NCI-H774 (cell line): ENCODE results near the gene DDN.

Experiments
- DNase-seq: peaks from one replicate; lab custom pipeline; 2025; lab: John Stamatoyannopoulos, UW

Gene DDN

GRCh38 chr12:48999371-49000131, at the start of gene DDN:
Gene DDN, minus strand, starts transcription at chr12:48999375. Its CDS starts 88 bp downstream, at chr12:48999287.
- DNase-seq, result no peak

DNA sequence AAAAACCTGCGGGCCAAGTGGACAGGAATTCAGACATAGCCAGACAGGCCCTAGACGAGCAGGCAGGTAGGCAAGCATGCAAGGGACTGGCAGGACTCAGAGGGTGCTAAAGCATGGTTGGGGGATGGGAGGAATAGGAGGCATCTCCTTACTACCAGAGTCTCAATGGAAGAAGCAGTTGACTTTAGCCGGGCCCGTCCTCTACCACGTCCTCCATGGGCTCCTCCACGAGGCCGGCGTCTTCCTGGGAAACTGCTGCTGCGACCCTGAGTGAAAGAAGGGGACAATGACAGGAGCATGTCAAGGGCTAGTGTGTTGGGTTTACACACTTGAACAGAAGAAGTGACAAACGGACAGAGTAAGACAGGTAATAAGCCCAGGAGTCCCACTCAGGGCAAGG, 49.8 kb upstream of the DDN start:
- no peak for DNase-seq

DNA sequence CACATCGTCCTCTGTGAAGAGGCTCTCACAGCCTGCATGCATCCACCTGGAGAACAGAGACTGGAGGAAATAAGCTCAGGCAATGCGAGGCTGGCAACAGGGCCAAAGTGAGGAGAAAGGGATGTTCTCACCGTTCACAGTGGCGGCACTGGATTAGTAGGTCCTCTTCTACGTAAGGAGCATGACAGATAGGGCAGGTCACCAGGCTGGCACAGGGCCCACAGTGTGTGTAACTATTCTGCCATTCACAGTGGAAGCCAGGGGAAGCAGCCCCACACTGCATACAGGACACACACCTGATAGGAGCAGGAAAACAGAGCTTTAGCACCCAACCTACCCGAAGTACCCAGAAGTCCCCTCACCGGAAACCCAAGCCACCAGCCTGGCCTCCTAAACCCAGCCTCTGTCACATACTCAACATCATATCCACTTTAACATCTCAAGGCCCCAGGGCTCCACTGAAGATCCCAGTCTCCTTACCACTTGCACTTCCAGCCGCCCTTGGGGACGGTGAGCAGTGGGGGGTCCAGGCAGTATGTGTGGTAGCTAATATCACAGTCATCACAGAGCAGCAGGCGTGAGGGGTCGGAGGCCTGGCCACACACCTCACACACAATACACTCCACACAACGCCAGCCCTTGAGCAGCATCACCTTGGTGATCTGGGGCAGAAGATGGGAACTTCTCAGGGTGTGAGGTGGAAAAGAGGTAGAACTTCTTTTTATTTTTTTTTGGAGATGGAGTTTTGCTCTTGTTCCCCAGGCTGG, 47.1 kb upstream of the DDN start:
- no peak for DNase-seq

DNA sequence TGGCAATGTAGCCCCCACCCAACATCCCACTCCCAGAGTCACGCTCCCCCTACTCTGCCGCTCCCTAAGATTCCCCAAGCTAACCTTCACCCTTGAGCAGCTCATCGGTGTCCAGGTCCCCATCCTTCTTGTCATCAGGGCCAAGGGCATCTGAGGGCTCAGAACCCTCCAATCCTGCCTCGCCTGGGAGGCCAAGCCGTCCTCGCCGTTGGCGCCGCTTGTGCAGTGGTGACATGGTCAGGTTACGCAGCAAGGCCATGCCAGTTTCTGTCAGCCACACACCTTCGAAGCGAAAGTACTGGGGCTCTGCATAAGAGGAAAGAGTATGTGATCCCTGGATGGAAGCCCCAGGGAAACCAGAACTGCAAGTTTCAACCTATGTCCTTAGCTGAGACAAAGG, 45.5 kb upstream of the DDN start:
- no peak for DNase-seq

GRCh38 chr12:49043856-49044258, 44.7 kb upstream of the DDN start:
- DNase-seq, result no peak

GRCh38 chr12:49043241-49043640, 44.1 kb upstream of the DDN start:
- no peak for DNase-seq

DNA sequence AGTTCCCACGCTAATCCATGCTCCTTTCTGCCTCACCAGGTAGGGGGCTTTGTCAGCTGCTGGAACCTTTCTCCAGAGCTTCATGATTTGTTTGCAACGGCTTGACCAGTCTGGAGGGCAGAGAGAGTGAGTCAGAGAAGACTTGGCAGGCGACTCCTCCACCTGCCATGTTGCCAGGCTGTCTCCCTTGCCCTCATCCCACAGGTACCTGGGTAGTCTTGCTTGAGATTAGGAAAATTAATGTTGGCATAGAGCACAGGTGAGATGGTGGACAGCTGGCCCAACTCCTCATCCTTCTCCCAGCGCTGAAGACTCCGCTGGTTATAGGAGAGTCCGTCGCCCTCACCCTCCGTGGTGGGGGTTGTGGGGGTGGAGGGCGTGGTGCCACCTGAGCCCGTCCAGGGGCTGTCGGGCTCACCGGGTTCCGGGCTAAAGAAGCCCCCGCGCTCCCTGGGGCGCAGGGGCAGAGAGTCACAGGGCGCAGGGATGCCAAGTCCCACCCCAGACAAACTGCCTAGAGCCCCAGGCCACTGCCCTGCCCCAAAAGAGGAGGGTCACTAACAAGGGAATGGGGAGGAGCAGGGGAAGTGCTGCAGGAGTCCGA, 42.8 kb upstream of the DDN start:
- DNase-seq, result no peak

DNA sequence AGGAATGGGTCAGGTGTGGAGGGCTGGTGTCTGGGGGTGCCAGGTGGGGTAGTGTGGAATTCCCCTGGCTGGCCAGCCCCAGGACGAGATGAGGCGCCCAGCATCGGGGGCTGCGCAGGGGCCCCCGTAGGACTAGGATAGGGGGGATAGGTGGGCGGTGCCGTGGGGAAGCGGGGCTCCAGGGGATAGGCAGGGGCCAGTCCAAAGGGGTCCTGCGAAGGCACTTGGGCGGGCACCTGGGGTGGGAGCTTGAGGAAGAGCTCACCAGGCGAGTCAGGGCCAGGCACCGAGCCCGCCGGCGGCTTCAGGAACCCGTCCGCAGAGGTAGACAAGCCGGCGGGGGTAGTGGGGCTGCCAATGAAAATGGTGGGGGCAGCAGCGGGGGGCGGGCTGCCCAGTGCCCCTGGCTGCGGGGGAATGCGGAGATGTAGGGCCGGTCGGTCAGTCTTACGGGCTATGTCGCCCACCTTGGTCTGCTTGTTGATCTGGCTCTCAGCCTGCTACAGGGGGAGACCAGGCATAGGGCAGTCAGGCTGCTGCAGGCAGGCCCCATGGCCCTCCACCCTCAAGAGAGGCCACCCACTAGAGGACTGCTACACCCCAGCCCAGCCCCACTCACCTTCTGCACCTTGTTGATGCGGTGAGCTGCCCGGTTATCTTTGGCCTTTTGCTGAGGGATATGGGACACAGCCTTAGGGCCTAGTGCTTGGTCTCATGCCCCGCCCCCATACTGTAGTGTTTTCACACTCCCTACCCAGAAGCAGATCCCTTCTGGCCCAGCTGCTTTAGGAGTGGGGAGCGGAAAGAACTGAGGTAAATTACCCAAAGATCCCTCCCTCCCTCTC, 42.1 kb upstream of the DDN start:
- DNase-seq, result no peak

DNA sequence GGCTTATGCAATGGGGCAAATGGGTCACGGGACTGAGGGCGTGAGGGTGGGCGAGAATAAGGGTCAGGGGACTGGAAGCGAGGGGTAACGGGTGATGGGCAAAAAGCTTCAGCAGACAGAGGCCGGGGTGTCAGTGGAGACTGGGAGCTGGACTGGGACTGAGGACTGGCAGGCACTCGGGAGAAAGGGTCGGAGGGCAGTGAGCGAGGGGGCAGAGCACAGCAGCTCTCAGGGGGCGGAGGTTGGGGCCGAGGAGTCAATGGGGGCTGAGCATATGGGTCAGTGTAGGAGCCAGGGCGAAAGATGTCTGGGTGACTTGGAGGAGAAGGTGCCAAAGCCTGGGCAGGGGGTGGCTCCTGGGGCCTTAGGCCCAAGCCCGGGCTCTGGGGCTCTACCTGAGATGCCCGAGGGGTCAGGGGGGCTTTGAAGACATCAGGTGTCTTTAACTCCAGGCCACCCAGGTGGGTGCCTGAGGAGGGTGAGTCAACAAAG, 41.2 kb upstream of the DDN start:
- DNase-seq, result no peak

DNA sequence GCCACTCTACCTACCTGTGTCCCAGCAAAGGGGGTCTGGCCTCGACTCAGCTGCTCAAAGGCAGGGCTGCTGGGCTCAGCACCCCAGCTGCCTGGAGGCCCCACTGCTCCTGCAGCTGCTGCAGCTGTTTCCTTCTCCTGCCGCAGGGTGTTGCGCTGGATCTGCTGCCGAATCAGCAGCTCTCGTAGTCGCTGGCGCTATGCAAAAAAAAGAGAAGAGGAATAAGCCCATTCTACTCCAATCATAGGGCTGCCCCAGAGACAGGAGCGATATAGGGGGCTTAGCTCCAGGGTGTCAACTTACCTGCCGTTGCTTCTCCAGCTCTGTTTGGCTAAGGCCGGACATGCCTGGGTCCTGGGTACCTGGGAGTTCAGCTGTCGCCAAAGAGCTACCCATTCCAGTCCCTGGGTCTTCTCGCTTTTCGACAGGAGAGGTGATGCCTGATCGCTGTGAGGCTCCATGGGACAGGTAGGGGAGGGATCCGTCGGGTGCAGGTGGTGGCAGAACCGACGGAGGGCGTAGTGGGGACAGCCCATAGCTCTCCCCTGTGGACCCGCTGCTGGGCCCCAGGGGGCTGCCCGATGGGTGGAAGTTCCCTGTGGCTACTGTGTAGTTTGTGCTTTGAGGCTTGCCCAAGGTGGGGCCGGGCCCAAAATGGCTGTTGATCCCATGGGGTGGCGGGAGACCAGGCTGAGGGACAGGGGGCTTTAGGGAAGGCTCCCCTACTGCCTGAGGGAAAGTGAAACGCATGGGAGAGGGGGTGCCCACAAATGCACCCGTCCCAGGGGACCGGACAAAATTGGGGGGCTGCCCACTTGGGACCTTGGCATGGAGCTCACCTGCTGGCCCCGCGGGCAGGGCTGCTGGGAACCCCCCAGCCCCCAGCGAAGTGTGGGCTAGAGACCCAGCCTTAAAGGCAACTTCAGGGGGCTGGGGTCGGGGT, 40.5 kb upstream of the DDN start:
- DNase-seq, result no peak

DNA sequence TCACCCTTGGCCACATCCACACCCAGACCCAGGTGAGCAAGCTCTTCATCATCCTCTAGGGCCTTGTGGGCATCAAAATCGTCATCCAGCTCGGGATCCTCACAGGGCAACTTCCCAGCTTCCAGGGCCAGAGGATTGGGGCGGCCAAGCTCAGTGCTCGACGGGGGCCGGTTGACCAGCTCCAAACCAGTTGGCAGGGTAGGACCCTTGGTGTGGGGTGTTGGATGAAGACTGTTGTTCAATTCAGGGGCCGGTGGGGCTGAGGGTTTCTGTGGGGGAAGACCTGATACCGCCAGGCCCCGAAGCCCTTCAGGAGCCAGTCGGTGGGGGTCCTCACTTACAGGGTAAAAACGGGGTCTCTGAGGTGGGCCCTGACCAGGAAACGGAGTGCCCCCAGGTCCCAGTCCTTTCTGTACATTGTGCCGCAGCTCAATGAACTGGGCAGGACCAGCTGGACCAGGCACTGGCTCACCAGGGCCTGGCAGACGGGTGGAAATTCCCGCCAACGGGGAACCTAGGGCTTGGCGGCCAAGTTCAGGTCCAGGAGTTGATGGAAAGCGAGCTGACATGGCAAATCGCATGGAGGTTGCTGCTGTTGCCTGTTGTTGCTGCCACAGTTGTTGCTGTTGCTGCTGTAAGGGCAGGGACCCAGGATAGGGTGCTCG, 39.2 kb upstream of the DDN start:
- DNase-seq, result no peak

- DNase-seq, result no peak
Measured at GRCh38 chr12:49037947-49038237, 38.7 kb upstream of the DDN start.

GRCh38 chr12:49037111-49037946, 38.2 kb upstream of the DDN start:
- DNase-seq, result no peak

- DNase-seq, result no peak
Measured at GRCh38 chr12:49036029-49036428, 36.9 kb upstream of the DDN start.

GRCh38 chr12:49034286-49034622, 35.1 kb upstream of the DDN start:
- DNase-seq, result no peak

DNA sequence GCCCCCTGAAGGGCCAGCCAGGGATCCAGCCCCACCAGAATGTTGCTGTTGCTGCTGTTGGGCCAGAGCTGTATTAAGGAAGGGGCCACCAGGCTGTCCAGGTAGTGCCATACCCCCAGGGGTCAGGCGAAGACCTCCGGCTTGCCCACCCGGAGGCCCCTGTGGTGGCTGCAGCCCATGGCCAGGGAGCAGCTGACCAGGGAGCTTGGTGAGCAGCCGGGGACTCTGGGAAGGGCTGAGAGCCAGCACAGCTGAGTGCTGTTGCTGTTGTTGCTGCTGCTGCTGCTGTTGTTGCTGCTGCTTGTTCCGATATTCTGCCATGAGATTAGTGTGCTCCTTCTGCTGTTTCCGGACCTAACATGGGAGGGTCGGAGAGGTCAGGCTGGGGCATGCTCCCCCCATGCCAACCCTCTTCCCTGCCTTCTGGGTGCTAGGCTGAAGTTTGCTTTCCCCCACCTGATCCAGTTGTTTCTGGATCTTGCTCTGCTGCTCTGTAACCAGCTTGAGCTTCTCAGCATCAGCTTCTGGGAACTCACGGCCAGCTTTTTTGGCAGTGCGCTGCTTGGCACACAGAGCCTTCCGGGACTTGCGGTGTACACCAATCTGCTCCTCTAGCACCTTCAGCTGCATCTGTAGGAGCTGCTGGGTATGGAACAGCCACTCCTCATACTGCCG, 34.6 kb upstream of the DDN start:
- DNase-seq, result no peak

DNA sequence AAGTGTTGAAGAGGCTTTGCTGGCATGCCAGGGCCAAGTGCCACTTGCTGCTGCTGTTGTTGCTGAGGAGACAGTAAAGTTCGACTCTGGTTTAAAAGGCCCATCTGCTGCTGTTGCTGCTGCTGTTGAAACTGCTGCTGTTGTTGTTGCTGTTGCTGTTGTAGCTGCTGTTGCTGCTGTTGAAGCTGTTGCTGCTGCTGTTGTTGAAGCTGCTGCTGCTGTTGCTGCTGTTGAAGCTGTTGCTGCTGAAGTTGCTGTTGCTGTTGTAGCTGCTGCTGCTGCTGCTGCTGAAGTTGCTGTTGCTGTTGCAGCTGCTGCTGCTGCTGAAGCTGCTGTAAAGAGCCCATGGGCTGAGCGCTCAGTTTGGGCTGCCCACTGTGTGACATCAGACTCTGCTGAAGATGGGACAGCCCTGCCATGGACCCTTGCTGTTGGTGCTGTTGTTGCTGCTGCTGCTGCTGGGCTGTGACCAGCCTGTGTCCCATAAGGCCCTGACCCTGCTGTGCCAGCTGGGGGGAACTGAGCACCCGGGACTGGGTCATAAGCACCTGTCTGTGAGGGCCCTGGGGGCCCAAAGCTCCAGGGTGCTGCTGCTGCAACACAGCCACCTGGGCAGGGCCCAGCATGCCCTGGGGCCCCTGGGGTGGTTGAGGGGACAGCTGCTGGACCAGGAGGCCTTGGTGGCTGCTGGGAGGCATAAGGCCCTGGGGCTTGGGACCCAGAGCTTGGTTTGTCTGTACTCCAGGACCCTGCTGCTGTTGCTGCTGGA, 33.7 kb upstream of the DDN start:
- no peak for DNase-seq

- DNase-seq, result no peak
Measured at GRCh38 chr12:49032276-49032675, 33.1 kb upstream of the DDN start.
